Kasumi-1 (cell line): ENCODE results near the gene PRPS1.
A peak's percentile ranks its signal among the peaks of the same experiment; 100 is the strongest.
"Not testable (repeated sequence)": the region's sequence is repeated elsewhere in the genome, so short reads cannot be mapped to it uniquely, and the experiment has no call there.

Experiments
- DNase-seq, 2 experiments: peaks; one replicate each; lab custom pipeline; 2025; lab: John Stamatoyannopoulos, UW

Gene PRPS1

DNA sequence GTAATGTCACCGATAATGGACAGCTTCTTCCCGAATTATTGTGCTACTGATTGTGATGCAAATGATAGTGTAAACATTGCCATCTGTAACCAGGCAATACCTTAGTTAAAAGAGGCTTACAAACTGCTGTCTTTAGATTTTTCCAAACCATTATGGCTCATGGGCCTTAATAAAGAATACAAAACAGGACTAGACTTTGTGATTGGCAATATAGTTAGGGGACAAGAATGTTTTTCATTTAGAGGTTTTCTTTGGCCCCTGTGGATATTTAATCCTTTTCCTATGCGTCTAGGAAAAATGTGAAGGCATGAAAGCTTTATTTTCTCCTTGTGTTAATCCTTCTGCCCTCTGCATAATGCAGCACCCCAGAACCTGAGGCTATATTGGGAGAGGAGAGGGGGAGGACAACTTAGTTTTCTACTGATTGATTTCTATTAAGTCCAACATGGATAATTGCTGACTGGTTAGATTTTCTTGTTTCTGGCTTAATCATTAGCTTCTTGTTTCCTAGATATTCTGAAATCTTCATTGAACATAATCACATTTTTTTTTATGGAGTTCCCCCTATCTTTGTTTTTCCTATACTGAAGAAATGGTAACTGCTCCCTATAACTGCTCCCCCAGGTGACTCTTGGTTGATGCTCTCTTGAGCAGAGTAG, 1.9 kb downstream of the PRPS1 start:
- no peak for DNase-seq

DNA sequence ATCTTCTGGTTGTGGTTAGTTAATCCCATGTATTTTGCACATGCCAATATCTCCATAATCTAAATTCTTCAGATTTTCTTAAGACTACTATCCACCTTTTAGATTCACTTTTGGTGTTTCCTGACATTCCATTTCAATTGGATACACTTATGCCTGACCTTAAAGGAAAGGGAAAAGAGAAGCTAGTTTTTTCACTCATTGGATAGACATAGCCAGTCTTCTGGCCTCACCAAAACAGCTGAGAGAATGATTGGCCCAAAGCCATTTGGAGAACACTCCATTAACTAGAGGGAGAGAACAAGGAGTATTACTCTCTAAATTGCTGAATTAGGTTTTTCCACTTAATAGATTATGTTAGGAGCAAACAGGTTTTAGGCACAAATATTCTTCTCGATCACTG, 4.0 kb downstream of the PRPS1 start:
- DNase-seq: no peak

- peak; percentile 15 to 69 for DNase-seq
Observed at GRCh38 chrX:107646735-107647134, 18.4 kb downstream of the PRPS1 start.

DNA sequence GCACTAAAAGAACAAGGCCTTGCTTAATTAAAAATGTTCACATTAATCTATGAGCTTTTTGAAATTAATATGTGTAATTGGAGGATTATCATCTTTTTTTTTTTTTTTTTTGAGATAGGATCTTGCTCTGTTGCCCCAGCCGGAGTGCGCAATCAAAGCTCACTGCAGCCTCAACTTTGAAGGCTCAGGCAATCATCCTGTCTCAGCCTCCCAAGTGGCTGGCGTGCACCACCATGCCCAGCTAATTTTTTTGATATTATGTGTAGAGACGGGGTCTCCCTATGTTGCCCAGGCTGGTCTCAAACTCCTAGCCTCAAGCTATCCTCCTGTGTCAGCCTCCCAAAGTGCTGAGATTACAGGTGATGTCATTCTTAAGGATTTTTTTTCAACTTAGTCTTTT, 20.0 kb downstream of the PRPS1 start:
- no peak for DNase-seq

DNA sequence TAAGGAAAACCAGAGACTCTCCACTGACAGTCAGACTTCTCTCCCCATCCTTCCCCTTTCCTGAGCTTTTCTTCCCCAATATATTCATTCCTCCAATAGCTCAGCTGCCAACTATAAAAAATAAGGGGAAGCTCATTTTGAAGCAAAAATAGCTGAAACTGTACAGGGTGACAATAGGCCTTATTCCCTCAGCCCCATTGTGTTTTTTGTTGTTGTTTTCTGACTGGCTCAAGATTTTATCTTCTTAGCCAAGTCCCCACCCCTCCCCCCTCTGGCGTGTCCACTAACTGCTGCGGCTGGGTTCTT, 26.2 kb downstream of the PRPS1 start:
- DNase-seq: no peak

DNA sequence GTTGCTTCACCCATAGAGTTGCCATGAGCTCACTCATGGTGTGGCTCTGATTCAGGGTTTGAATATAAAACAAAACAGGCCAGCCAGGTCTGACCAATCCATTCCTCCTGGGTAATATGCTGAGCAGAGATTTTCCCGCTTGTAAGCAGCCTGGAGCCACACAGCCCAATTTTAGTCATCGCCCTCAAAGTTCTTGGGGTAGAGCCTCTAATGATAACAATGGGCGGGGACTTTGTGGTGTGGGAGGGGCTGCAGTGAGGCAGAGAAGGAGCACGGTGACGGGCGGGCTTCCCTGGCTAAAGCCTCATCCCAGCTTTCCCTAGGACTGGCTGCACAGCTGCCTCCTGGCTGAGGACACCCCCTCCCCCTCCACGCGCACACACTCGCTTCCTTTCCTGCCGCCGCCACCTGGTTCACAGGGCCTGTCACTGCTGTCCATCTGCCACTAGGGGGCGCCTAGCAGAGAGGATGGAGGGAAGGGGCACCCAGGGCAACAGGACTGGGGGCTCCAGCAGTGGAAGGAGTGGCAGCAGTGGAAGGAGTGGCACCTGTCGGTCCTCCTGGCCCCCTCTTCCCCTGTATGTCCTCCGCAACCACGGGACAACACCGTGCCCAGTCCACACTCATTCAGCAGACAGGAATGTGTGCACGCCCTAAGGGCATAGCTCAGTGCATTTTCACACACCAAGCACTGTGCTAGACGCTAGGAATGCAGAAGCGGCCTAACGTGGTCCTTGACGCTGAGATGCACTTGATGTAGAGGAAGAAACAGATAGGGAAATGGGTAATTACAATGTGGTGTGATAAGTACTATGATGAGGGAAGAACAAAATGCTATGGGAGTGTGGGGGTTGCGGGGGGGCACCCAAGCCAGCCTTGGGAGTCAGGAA, 26.8 kb downstream of the PRPS1 start:
- DNase-seq: peak; percentile 27 to 43

GRCh38 chrX:107656978-107657377, 28.7 kb downstream of the PRPS1 start:
- DNase-seq: no peak

- no peak for DNase-seq
Observed at GRCh38 chrX:107658660-107659059, 30.4 kb downstream of the PRPS1 start.

GRCh38 chrX:107659286-107659685, 31.0 kb downstream of the PRPS1 start:
- no peak for DNase-seq

- DNase-seq: peak; percentile 58 to 61
Observed at GRCh38 chrX:107659768-107660167, 31.5 kb downstream of the PRPS1 start.

DNA sequence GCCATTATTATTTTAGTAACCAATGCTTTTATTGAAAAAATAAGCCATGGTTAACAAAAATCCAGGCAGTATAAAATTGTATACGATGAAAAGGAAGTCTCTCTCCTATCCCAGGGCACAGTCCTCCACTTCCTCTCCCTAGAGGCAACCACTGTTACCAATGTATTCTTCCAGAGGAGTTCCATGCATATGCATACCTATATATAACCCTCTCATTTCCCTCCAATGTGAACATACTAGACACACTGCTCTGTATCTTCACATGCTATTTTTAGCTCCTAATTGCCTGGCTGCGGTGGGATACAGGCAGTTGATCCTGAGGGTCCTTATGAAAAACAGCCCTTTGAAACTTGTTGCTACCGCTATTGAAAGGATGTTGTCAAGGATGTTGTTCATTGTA, 33.8 kb downstream of the PRPS1 start:
- peak in 1 of 2 experiments; percentile 12 for DNase-seq

- no peak for DNase-seq
Observed at GRCh38 chrX:107662824-107663223, 34.5 kb downstream of the PRPS1 start.

- DNase-seq: no peak
Observed at GRCh38 chrX:107666931-107667330, 38.6 kb downstream of the PRPS1 start.

GRCh38 chrX:107667426-107667825, 39.1 kb downstream of the PRPS1 start:
- no peak for DNase-seq

GRCh38 chrX:107668710-107669109, 40.4 kb downstream of the PRPS1 start:
- not testable (repeated sequence) for DNase-seq

DNA sequence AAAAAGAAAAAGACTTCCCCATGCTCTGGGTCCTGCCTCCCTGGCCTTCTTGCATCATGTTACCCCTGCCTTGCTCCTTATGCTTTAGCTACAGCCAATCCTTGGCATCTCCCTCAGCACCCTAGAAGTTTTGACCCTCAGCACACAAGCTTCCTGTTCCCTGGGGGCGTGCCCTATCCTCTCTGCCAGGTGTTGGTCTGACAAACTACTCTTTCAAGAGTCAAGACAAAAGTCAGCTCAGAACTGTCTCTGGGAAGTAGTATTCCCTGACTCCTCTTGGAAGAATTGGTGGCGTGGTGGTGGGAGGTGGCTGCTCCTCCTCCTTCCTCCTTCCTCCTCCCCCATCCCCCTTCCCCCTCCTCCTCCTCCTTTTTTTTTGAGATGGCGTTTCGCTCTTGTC, 41.0 kb downstream of the PRPS1 start:
- DNase-seq: no peak

DNA sequence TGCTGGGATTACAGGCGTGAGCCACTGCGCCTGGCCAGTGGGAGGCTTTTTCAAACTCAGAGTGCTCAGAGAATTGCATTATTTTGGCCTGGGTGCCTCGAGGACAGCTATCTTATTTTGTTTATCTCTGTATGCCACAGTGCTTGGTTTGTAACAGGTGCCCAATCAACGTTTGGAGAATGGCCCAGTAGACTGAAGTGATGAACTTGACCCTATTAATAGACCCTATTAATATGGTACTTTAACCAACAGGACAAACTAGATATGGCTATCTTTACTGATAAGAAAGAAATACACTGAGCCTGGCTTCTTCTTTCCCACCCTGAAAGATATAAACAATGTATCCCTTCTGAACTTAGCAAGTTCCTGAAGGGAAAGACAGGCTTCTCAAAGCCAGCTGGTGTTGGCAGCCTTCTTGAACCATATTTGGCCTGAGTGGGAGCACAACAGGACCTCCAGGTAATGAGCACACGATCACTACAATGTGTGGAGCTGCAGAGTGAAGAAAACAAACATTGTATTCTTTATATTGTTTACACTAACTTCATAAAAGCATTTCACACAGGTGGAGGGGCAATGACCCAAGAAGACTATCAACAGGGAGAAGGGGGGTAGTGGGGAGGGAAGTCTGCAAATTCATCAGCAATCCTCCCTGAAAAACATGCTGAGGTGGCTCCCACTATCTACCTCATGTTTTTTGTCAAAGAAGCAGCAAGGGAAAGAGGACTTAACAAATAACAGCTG, 41.7 kb downstream of the PRPS1 start:
- no peak for DNase-seq

- DNase-seq: not testable (repeated sequence)
Observed at GRCh38 chrX:107671256-107671655, 42.9 kb downstream of the PRPS1 start.

- peak; percentile 23 to 44 for DNase-seq
Observed at GRCh38 chrX:107672955-107673378, 44.7 kb downstream of the PRPS1 start.

- DNase-seq: no peak
Observed at GRCh38 chrX:107673431-107673830, 45.1 kb downstream of the PRPS1 start.

- DNase-seq: peak; percentile 39 to 41
Observed at GRCh38 chrX:107673933-107674479, 45.7 kb downstream of the PRPS1 start.
